ENCODE data around the gene COX4I2. TPM values are rescaled to one million over a fixed set of nuclear protein-coding genes. Genes with fewer than 3 reads are reported as not detected.
"Not testable (repeated sequence)": the region's sequence is repeated elsewhere in the genome, so short reads cannot be mapped to it uniquely, and the experiment has no call there.

Gene COX4I2
- total RNA-seq, 1 donor from 2014 or later = 0.34 TPM

DNA sequence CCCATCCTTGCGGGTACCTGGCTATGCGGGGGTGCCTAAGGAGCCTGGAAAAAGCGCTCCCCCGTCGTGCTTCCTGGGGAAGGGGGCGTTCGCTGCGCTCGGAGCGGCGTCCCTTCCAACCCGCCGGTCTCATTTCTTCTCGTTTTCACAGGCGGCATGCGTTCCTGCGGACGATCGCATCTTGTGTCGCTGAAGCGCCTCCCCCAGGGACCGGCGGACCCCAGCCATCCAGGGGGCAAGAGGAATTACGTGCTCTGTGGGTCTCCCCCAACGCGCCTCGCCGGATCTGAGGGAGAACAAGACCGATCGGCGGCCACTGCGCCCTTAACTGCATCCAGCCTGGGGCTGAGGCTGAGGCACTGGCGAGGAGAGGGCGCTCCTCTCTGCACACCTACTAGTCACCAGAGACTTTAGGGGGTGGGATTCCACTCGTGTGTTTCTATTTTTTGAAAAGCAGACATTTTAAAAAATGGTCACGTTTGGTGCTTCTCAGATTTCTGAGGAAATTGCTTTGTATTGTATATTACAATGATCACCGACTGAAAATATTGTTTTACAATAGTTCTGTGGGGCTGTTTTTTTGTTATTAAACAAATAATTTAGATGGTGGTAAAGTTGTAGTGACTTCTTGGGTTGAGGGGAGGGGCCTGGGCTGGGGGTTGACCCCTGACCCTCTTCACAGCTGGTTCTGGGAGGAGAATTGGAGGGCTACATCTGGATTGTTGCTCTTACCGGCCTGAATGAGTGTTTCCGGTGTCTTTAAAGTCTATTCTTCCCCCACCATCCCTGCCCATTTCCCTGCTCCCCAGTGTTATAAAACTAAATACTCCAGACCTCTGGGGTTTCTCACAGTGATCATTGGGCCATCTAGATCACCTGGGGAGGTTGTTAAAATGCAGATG is 31.6 kb upstream of the COX4I2 start:
- Mint-ChIP-seq H3K27ac (peak overlapping the region; percentile 100), H3K4me1 (peaks cover 51% of the 10 kb centered on the region), H3K27me3 (ENCODE audit: low read depth) (no peaks in the 10 kb centered on the region), H3K9me3 (no peaks in the 10 kb centered on the region), H3K36me3 (peaks cover 13% of the 10 kb centered on the region), H3K4me3 (peak overlapping the region; percentile 98)
- TF ChIP-seq, protein P1, sequence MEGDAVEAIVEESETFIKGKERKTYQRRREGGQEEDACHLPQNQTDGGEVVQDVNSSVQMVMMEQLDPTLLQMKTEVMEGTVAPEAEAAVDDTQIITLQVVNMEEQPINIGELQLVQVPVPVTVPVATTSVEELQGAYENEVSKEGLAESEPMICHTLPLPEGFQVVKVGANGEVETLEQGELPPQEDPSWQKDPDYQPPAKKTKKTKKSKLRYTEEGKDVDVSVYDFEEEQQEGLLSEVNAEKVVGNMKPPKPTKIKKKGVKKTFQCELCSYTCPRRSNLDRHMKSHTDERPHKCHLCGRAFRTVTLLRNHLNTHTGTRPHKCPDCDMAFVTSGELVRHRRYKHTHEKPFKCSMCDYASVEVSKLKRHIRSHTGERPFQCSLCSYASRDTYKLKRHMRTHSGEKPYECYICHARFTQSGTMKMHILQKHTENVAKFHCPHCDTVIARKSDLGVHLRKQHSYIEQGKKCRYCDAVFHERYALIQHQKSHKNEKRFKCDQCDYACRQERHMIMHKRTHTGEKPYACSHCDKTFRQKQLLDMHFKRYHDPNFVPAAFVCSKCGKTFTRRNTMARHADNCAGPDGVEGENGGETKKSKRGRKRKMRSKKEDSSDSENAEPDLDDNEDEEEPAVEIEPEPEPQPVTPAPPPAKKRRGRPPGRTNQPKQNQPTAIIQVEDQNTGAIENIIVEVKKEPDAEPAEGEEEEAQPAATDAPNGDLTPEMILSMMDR (IDR thresholded peaks at IDR 0.05; ENCODE audit: unreplicated experiment) = no peak
- no peak for DNase-seq (ENCODE audit: low spot score in 2 of 2, unreplicated experiment in 2 of 2)

DNA sequence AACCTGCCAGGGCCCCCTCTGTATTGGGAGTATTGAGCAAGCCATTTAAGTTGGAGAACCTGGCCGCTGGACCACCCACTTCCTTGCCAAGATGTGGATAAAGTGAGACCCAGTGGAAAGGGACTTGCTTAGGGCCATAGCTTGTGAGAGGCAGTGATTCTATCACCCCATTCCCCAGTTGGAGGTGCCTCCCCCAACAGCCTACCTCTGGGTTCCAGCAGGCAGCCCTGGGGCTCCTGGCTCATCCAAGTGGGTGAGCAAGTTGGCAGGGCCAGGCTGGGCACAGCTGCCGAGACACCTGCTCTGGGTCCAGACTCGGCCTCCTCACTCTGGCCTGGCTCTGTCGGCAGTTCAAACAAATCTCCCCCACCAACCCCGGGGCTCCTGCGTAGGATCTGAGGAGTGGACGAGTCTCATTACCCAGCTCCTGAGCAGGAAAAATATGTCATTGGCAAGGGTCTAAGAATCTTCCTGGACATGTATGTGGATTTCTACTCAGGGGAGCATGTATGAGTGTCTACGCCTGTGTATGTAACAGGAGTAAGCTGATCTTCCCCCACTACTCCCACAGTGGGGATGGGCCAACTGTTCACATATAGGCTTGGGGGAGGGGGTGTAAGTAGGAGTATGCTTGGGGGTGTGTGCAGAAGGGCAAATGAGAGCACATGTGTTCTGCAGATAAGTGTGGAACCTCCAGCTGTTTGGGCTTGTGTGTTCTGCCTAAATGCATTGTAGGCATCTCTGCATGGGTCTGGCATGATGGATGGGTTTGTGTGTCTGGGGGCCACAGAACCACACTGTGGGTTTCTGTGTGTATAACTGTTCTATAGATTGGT is 30.7 kb upstream of the COX4I2 start:
- peak in 1 of 2 experiments; percentile 47 for DNase-seq (ENCODE audit: low spot score in 2 of 2, unreplicated experiment in 2 of 2)
- H3K27ac Mint-ChIP-seq = peak overlapping the region; percentile 100

DNA sequence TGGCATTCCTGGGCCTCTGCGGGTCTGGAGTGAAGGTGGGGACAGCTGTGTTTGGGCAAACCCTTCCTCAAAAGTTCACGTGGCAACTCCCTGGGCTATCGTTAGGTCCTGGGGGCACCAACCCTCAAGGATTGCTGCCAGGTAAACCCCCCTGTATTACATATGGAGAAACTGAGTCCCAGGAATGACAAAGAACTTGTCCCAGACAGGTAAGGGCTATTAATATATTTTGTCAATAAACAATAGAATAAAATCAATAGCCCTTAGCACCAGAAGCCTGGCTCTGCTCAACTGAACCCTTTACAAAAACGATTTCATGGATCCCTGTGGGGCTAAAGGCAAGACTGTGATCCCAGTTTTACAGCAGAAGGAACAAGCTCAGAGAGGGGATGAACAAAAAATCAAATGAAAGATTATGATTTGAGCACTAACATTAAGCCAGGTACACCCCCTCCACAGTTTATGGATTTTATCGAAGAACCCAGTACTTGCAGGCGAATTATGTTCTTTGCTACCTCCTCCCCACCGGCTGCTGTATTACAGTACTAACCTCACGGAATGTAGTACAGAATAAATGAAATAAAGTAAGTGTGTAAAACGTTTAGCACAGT is 30.0 kb upstream of the COX4I2 start:
- peaks cover 58% of the 10 kb centered on the region for H3K4me1 Mint-ChIP-seq
- H3K36me3 Mint-ChIP-seq = peaks cover 13% of the 10 kb centered on the region
- peak overlapping the region; percentile 98 for H3K4me3 Mint-ChIP-seq
- no peaks in the 10 kb centered on the region for H3K9me3 Mint-ChIP-seq
- H3K27me3 Mint-ChIP-seq (ENCODE audit: low read depth) = no peaks in the 10 kb centered on the region
- no peak for DNase-seq (ENCODE audit: low spot score in 2 of 2, unreplicated experiment in 2 of 2)
- TF ChIP-seq, protein P1 (IDR thresholded peaks at IDR 0.05; ENCODE audit: unreplicated experiment) = no peak
- H3K27ac Mint-ChIP-seq = peak overlapping the region; percentile 100

More for the DNA sequence above, 30.7 kb upstream of the COX4I2 start:
- Mint-ChIP-seq H3K9me3 (no peaks in the 10 kb centered on the region), H3K27me3 (ENCODE audit: low read depth) (no peaks in the 10 kb centered on the region), H3K36me3 (peaks cover 13% of the 10 kb centered on the region), H3K4me3 (peak overlapping the region; percentile 98), H3K4me1 (peaks cover 58% of the 10 kb centered on the region)
- TF ChIP-seq, protein P1 (IDR thresholded peaks at IDR 0.05; ENCODE audit: unreplicated experiment) = no peak

DNA sequence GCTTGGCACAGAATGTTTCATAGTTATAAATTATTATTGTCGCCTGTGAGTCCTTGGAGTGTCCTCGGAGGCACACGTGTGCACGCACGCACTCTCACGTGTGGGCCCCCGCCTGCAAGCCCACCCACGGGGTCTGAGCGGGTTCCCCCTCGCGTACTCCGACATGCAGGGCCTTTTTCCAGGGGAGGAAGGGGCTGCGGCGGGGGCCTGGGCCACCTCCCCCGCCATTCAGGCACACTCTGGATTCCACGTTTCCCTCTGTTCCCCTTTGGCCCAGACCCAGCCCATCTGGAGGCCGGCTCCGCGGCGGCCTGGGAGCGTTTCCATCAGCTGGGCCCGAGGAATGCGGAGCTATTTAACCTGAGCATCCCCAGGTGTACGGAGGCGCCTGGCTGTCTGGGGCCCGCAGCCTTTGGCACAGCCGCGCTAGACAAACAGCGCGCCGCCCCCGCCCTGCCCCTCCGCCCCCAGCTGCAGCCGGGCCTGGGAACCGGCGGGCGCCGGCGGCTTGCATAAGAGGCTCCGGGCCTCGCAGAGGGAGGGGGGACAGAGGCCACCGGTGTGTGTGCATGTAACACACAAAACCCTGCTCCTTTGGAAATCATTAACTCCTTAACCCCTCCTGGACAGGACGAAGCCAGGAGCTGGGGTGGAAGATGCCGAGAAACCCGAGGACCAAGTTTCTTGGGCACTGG is 29.3 kb upstream of the COX4I2 start:
- Mint-ChIP-seq H3K27ac (peak overlapping the region; percentile 100), H3K27me3 (ENCODE audit: low read depth) (no peaks in the 10 kb centered on the region), H3K36me3 (peaks cover 13% of the 10 kb centered on the region), H3K4me1 (peaks cover 57% of the 10 kb centered on the region), H3K4me3 (peak overlapping the region; percentile 98), H3K9me3 (no peaks in the 10 kb centered on the region)
- DNase-seq (ENCODE audit: low spot score in 2 of 2, unreplicated experiment in 2 of 2) = peak; percentile 82 to 90
- TF ChIP-seq, protein P1 (IDR thresholded peaks at IDR 0.05; ENCODE audit: unreplicated experiment) = no peak

DNA sequence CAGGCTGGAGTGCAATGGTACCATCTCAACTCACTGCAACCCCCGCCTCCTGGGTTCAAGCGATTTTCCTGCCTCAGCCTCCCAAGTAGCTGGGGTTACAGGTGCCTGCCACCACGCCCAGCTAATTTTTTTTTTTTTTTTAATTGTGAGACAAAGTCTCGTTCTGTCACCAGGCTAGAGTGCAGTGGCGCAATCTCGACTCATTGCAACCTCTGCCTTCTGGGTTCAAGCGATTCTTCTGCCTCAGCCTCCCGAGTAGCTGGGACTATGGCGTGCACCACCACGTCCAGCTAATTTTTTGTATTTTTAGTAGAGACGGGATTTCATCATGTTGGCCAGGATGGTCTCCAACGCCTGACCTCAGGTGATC is 25.5 kb upstream of the COX4I2 start:
- H3K36me3 Mint-ChIP-seq; H3K4me3 Mint-ChIP-seq; H3K27me3 Mint-ChIP-seq (ENCODE audit: low read depth); DNase-seq (ENCODE audit: low spot score in 2 of 2, unreplicated experiment in 2 of 2); H3K9me3 Mint-ChIP-seq: not testable (repeated sequence)
- Mint-ChIP-seq H3K27ac (peak overlapping the region; percentile 71), H3K4me1 (peaks cover 42% of the 10 kb centered on the region)
